GM10266 (cell line): ENCODE data around the gene MYH11.
"Not testable (repeated sequence)": the region's sequence is repeated elsewhere in the genome, so short reads cannot be mapped to it uniquely, and the experiment has no call there.

Experiments
- DNase-seq: peaks from one replicate; pipeline ENCODE4 v3.0.0; 2012; ENCODE audit errors: extremely low spot score
- TF ChIP-seq, protein P1 (sequence below): IDR thresholded peaks from 2 replicates; pipeline ENCODE4 v1.5.1; 2012; ENCODE audit warnings: mild to moderate bottlenecking, low read depth; ENCODE audit not compliant: control insufficient read depth, insufficient read depth; ENCODE audit errors: missing control alignments

Gene MYH11

DNA sequence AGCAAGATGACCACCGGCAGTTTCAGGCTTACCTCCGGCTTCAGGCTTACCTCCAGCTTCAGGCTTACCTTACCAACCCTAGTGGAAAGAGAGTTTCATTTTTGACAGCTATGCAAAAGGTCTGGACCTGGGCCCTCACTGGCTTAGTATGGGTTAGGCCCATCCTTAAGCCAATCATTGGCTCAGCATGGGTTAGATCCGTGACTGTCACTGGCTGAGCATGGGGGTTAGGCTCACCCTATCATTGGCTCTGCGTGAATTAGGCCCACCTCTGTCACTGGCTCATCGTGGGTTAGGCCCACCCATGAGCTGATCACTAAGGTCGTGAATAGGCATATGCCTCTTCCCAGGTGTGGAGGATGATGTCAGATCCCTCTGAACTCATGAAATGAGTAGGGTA lies 198.7 kb downstream of the MYH11 start:
- no peak for DNase-seq
- TF ChIP-seq, protein P1, sequence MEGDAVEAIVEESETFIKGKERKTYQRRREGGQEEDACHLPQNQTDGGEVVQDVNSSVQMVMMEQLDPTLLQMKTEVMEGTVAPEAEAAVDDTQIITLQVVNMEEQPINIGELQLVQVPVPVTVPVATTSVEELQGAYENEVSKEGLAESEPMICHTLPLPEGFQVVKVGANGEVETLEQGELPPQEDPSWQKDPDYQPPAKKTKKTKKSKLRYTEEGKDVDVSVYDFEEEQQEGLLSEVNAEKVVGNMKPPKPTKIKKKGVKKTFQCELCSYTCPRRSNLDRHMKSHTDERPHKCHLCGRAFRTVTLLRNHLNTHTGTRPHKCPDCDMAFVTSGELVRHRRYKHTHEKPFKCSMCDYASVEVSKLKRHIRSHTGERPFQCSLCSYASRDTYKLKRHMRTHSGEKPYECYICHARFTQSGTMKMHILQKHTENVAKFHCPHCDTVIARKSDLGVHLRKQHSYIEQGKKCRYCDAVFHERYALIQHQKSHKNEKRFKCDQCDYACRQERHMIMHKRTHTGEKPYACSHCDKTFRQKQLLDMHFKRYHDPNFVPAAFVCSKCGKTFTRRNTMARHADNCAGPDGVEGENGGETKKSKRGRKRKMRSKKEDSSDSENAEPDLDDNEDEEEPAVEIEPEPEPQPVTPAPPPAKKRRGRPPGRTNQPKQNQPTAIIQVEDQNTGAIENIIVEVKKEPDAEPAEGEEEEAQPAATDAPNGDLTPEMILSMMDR = no peak

DNA sequence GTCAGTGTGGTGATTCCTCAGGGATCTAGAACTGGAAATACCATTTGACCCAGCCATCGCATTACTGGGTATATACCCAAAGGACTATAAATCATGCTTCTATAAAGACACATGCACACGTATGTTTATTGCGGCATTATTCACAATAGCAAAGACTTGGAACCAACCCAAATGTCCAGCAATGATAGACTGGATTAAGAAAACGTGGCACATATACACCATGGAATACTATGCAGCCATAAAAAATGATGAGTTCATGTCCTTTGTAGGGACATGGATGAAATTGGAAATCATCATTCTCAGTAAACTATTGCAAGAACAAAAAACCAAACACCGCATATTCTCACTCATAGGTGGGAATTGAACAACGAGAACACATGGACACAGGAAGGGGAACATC lies 201.3 kb downstream of the MYH11 start:
- DNase-seq = not testable (repeated sequence)

DNA sequence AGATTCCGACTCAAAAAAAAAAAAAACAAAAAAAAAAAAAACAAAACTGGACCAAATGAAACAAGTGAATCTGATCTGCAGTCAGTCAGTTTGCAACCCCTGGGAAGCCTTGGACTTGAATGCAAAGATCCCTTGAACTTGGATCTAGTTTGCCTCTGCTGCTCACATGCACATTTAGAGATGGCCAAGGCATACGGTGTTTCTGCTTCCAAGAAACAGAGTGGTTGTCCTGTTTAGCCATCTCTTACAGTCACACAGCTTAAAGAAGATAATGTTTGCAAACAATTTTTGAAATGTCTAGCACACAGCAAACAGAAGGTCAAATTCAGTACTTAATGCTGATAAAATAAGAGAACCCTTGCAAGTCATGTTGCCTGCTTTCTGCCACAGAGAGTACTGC lies 202.2 kb downstream of the MYH11 start:
- no peak for DNase-seq
- TF ChIP-seq, protein P1 = no peak

DNA sequence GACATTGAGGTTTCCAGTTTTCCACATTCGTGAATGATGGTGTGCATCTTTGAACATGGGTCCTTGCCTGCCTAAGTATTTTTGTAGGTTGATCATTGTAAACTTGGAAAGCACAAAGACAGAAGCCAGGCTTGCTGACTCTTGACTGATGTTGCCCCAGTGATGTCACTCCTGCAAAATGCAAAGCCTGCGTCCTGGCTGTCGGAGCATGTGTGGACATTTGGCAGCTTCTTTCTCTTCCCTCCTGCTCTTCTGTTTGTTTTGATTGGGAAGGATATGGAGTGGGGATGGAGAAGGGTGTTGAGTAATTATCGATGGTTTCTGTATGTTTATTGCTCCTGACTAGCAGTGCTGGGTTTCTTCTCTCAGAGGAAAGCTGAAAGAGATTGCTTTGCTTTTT lies 203.6 kb downstream of the MYH11 start:
- DNase-seq = no peak
- TF ChIP-seq, protein P1 = no peak
